AG09319 (cell line): ENCODE data around the gene ANO9.

Experiments used
- DNase-seq: peaks from one replicate; pipeline ENCODE4 v3.0.0-alpha.2; 2010; ENCODE audit warnings: low read depth; ENCODE audit errors: extremely low read depth
- TF ChIP-seq, protein P1 (sequence below): IDR thresholded peaks from 2 replicates; pipeline ENCODE4 v1.5.1; 2011; ENCODE audit warnings: low read depth, mild to moderate bottlenecking, inconsistent platforms, low read length, moderate library complexity

ANO9 gene

DNA sequence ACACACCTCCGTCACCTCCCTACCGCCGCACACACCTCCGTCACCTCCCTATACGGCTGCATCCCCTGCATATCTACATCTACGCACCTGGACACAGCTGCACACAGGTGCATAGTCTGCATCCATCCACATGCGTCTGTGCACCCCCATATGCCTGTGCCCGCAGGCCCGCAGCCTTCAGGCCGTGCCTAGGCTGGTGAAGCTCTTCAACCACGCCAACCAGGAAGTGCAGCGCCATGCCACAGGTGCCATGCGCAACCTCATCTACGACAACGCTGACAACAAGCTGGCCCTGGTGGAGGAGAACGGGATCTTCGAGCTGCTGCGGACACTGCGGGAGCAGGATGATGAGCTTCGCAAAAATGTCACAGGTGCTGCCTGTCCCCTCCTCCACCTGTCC lies 43.0 kb downstream of the ANO9 start:
- TF ChIP-seq, protein P1, sequence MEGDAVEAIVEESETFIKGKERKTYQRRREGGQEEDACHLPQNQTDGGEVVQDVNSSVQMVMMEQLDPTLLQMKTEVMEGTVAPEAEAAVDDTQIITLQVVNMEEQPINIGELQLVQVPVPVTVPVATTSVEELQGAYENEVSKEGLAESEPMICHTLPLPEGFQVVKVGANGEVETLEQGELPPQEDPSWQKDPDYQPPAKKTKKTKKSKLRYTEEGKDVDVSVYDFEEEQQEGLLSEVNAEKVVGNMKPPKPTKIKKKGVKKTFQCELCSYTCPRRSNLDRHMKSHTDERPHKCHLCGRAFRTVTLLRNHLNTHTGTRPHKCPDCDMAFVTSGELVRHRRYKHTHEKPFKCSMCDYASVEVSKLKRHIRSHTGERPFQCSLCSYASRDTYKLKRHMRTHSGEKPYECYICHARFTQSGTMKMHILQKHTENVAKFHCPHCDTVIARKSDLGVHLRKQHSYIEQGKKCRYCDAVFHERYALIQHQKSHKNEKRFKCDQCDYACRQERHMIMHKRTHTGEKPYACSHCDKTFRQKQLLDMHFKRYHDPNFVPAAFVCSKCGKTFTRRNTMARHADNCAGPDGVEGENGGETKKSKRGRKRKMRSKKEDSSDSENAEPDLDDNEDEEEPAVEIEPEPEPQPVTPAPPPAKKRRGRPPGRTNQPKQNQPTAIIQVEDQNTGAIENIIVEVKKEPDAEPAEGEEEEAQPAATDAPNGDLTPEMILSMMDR: no peak
- no peak for DNase-seq

DNA sequence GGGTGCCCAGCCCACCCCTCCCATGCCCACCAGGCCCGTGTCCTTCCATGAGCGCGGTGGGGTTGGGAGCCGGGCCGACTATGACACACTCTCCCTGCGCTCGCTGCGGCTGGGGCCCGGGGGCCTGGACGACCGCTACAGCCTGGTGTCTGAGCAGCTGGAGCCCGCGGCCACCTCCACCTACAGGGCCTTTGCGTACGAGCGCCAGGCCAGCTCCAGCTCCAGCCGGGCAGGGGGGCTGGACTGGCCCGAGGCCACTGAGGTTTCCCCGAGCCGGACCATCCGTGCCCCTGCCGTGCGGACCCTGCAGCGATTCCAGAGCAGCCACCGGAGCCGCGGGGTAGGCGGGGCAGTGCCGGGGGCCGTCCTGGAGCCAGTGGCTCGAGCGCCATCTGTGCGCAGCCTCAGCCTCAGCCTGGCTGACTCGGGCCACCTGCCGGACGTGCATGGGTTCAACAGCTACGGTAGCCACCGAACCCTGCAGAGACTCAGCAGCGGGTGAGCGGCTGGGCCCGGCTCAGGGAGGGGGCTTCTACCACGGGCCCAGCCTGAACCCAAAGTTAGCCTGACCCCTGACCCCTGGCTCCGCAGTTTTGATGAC lies 44.8 kb downstream of the ANO9 start:
- peak; percentile 16 for DNase-seq
- TF ChIP-seq, protein P1: peak; percentile 62

GRCh38 chr11:396511-396947 lies 45.3 kb downstream of the ANO9 start:
- no peak for DNase-seq
- TF ChIP-seq, protein P1: peak; percentile 40

GRCh38 chr11:395866-396265 lies 45.9 kb downstream of the ANO9 start:
- no peak for DNase-seq
- TF ChIP-seq, protein P1: no peak

DNA sequence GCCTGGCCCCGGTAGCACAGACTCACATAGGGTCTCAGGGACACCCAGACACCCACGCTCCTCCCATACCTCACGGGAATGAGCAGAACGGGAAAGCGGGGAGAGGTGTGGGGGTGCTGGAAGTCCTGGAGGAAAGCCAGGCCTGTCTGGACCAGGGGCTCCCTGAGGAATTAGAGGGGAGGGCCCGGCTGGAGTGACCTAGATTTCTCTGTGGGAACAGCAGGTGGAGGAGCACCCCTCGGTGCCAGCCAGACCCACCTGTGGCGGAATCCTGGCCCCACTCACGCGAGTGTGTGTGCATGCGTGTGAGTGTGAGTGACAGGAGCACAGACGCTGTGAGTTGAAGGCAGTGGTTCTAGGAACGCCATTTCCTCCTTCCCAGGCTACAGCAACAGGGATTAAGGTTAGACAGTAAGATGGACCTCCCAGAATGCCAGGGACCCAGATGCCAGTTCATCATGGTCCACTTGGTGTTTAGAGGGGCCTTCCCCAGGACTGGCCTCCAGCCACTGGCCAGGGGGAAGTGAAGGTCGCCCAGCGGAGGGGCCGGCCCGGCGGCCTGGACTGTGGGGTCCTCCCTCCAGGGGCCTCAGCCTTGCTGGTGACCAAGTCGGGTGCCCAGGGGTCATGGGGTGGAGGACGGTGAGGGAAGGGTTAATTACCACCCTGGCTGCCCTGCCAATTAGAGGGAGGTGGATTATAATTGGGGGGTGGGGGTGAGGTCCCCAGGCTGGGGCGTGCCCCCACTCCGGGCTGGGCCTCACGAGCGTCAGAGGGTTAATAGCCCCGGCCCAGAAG lies 46.8 kb downstream of the ANO9 start:
- TF ChIP-seq, protein P1: no peak
- DNase-seq: no peak

DNA sequence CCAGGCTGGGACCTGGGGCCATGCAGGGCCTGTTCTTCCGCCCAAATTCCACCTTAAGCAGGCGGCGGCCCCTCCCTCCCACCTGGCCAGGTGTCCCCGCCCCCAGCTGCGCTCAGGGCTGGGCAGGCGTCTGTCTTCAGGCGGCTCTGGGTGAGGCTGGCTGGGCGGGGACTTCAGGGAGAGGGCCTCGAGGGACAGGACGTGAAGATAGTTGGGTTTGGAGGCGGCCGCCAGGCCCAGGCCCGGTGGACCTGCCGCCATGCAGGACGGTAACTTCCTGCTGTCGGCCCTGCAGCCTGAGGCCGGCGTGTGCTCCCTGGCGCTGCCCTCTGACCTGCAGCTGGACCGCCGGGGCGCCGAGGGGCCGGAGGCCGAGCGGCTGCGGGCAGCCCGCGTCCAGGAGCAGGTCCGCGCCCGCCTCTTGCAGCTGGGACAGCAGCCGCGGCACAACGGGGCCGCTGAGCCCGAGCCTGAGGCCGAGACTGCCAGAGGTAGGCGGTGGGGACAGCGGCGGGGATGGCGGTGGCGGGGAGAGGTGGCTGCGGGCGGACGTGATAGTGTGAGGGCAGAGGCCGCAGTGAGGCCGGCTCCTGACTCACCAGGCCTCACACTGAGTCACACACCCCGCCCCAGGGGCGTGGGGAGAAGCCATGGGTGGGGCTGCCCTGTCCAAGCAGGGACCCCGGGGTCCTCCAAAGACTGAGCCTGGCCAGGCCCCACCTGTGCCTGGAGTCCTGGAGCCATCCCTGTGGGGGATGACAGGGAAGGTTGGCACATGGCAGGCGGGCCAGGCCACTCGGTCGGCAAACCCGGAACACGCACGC lies 47.6 kb downstream of the ANO9 start, which contains the start of gene PKP3:
PKP3 (plus strand) TSS at position 176 of the 824 bp plus-strand sequence; CDS start at position 260, 84 bp downstream.
- TF ChIP-seq, protein P1: no peak
- no peak for DNase-seq
